ENCODE measurements around the gene CPA4. TPM values are rescaled to one million over a fixed set of nuclear protein-coding genes. Genes with fewer than 3 reads are reported as not detected.

The CPA4 gene
- total RNA-seq, 1 experiment from 2014 or later, result 11.6 TPM

GRCh38 chr7:130352194-130353074 lies 59.5 kb downstream of the CPA4 start:
- in situ Hi-C loops (cut with HindIII; ENCODE audit: low pct_unique_long_range_greater_than_20kb, low sequenced_read_pairs), result no loop called here
- peak; percentile 28 for DNase-seq (ENCODE audit: low read depth)

- in situ Hi-C loops (cut with HindIII; ENCODE audit: low pct_unique_long_range_greater_than_20kb, low sequenced_read_pairs), result no loop called here
- DNase-seq (ENCODE audit: low read depth), result no peak
These were observed 60.2 kb downstream of the CPA4 start for GRCh38 chr7:130353196-130353595.

- in situ Hi-C loops (cut with HindIII; ENCODE audit: low pct_unique_long_range_greater_than_20kb, low sequenced_read_pairs), result no loop called here
These were observed 63.3 kb downstream of the CPA4 start for GRCh38 chr7:130356121-130356875.

GRCh38 chr7:130356876-130357611 lies 64.1 kb downstream of the CPA4 start:
- in situ Hi-C loops (cut with HindIII; ENCODE audit: low pct_unique_long_range_greater_than_20kb, low sequenced_read_pairs), result no loop called here
- DNase-seq (ENCODE audit: low read depth), result peak; percentile 77

More at GRCh38 chr7:130356121-130356875, 63.3 kb downstream of the CPA4 start:
- peak; percentile 96 for DNase-seq (ENCODE audit: low read depth)

- in situ Hi-C loops (cut with HindIII; ENCODE audit: low pct_unique_long_range_greater_than_20kb, low sequenced_read_pairs), result no loop called here
- DNase-seq (ENCODE audit: low read depth), result no peak
These were observed 65.5 kb downstream of the CPA4 start for GRCh38 chr7:130358471-130358870.

GRCh38 chr7:130359276-130359857 lies 66.4 kb downstream of the CPA4 start:
- DNase-seq (ENCODE audit: low read depth), result no peak
- in situ Hi-C loops (cut with HindIII; ENCODE audit: low pct_unique_long_range_greater_than_20kb, low sequenced_read_pairs), result no loop called here

GRCh38 chr7:130360518-130360917 lies 67.6 kb downstream of the CPA4 start:
- in situ Hi-C loops (cut with HindIII; ENCODE audit: low pct_unique_long_range_greater_than_20kb, low sequenced_read_pairs), result no loop called here
- no peak for DNase-seq (ENCODE audit: low read depth)

- DNase-seq (ENCODE audit: low read depth), result no peak
- in situ Hi-C loops (cut with HindIII; ENCODE audit: low pct_unique_long_range_greater_than_20kb, low sequenced_read_pairs), result no loop called here
These were observed 68.7 kb downstream of the CPA4 start for GRCh38 chr7:130361681-130362080.

- DNase-seq (ENCODE audit: low read depth), result no peak
- in situ Hi-C loops (cut with HindIII; ENCODE audit: low pct_unique_long_range_greater_than_20kb, low sequenced_read_pairs), result no loop called here
These were observed 69.4 kb downstream of the CPA4 start for GRCh38 chr7:130362251-130362816.

- in situ Hi-C loops (cut with HindIII; ENCODE audit: low pct_unique_long_range_greater_than_20kb, low sequenced_read_pairs), result no loop called here
- peak; percentile 69 for DNase-seq (ENCODE audit: low read depth)
These were observed 70.3 kb downstream of the CPA4 start for GRCh38 chr7:130363026-130363847.

GRCh38 chr7:130364451-130364850 lies 71.5 kb downstream of the CPA4 start:
- in situ Hi-C loops (cut with HindIII; ENCODE audit: low pct_unique_long_range_greater_than_20kb, low sequenced_read_pairs), result no loop called here
- DNase-seq (ENCODE audit: low read depth), result no peak

GRCh38 chr7:130365088-130365487 lies 72.1 kb downstream of the CPA4 start:
- in situ Hi-C loops (cut with HindIII; ENCODE audit: low pct_unique_long_range_greater_than_20kb, low sequenced_read_pairs), result no loop called here
- no peak for DNase-seq (ENCODE audit: low read depth)

GRCh38 chr7:130365511-130366441 lies 72.8 kb downstream of the CPA4 start:
- in situ Hi-C loops (cut with HindIII; ENCODE audit: low pct_unique_long_range_greater_than_20kb, low sequenced_read_pairs), result no loop called here
- peak; percentile 14 for DNase-seq (ENCODE audit: low read depth)

GRCh38 chr7:130366564-130366963 lies 73.6 kb downstream of the CPA4 start:
- in situ Hi-C loops (cut with HindIII; ENCODE audit: low pct_unique_long_range_greater_than_20kb, low sequenced_read_pairs), result no loop called here

GRCh38 chr7:130367088-130367755 lies 74.3 kb downstream of the CPA4 start:
- no peak for DNase-seq (ENCODE audit: low read depth)
- in situ Hi-C loops (cut with HindIII; ENCODE audit: low pct_unique_long_range_greater_than_20kb, low sequenced_read_pairs), result no loop called here

More at GRCh38 chr7:130366564-130366963, 73.6 kb downstream of the CPA4 start:
- no peak for DNase-seq (ENCODE audit: low read depth)

Data from Caki2 (cell line).